ENCODE results near the gene CKS1B.
A peak's percentile ranks its signal among the peaks of the same experiment; 100 is the strongest.

CKS1B gene

GRCh38 chr1:155016231-155016831, 41.9 kb downstream of the CKS1B start:
- no peak for DNase-seq

- peak; percentile 78 to 87 (median 85) for DNase-seq
These were observed 42.8 kb downstream of the CKS1B start for GRCh38 chr1:155017041-155017945.

- no peak for DNase-seq
These were observed 43.5 kb downstream of the CKS1B start for GRCh38 chr1:155017946-155018316.

- DNase-seq, result no peak
These were observed 44.3 kb downstream of the CKS1B start for GRCh38 chr1:155018617-155019348.

- DNase-seq, result no peak
These were observed 45.1 kb downstream of the CKS1B start for GRCh38 chr1:155019377-155020245.

GRCh38 chr1:155022136-155022926, 47.9 kb downstream of the CKS1B start:
- no peak for DNase-seq

- DNase-seq, result no peak
These were observed 48.4 kb downstream of the CKS1B start for GRCh38 chr1:155022927-155023236.

- no peak for DNase-seq
These were observed 49.1 kb downstream of the CKS1B start for GRCh38 chr1:155023627-155024026.

- DNase-seq, result no peak
These were observed 49.8 kb downstream of the CKS1B start for GRCh38 chr1:155024315-155024714.

GRCh38 chr1:155026154-155026553, 51.7 kb downstream of the CKS1B start:
- no peak for DNase-seq

GRCh38 chr1:155026588-155026987, 52.1 kb downstream of the CKS1B start:
- DNase-seq, result no peak
